MM.1S (cell line): ENCODE results near the gene SUPT20HL1.

Source experiments
- DNase-seq: peaks from one replicate; pipeline ENCODE4 v3.0.0-alpha.2; 2015
- H2AFZ ChIP-seq: fragments of 300-600 bp; sonication (generic); 2 replicates; pipeline ENCODE4 v1.6.0; 2016; ENCODE audit warnings: antibody characterized with exemption, low read length
- H3F3A ChIP-seq: fragments of 300-600 bp; sonication (generic); 2 replicates; pipeline ENCODE4 v1.6.1; 2016; ENCODE audit warnings: mild to moderate bottlenecking, antibody characterized with exemption, low read length, moderate library complexity, mixed read lengths; ENCODE audit not compliant: insufficient read depth
- H3K27ac ChIP-seq: fragments of 300-600 bp; sonication (generic); 2 replicates; pipeline ENCODE4 v1.5.1; 2016; ENCODE audit warnings: mild to moderate bottlenecking, low read length
- H3K27me3 ChIP-seq: fragments of 300-600 bp; sonication (generic); replicated peaks from 2 replicates; pipeline ENCODE4 v1.6.0; 2016; ENCODE audit warnings: low read length; ENCODE audit not compliant: insufficient read depth
- H3K36me3 ChIP-seq: fragments of 300-600 bp; sonication (generic); replicated peaks from 2 replicates; pipeline ENCODE4 v1.6.1; 2016; ENCODE audit warnings: mild to moderate bottlenecking, low read length, mixed read lengths; ENCODE audit not compliant: insufficient read depth
- H3K4me1 ChIP-seq: fragments of 300-600 bp; sonication (generic); 2 replicates; pipeline ENCODE4 v1.6.1; 2016; ENCODE audit warnings: low read length, mixed read lengths
- H3K4me2 ChIP-seq: fragments of 300-600 bp; sonication (generic); 2 replicates; pipeline ENCODE4 v1.6.0; 2016; ENCODE audit warnings: low read depth, low read length
- H3K4me3 ChIP-seq: fragments of 300-600 bp; sonication (generic); 2 replicates; pipeline ENCODE4 v1.5.1; 2016; ENCODE audit warnings: low read length, mixed read lengths
- H3K79me2 ChIP-seq: fragments of 300-600 bp; sonication (generic); 2 replicates; pipeline ENCODE4 v1.6.1; 2016; ENCODE audit warnings: mixed run types, low read length, mixed read lengths
- H3K9ac ChIP-seq: fragments of 300-600 bp; sonication (generic); 2 replicates; pipeline ENCODE4 v1.6.1; 2016; ENCODE audit warnings: low read length, mixed read lengths
- H3K9me2 ChIP-seq: fragments of 300-600 bp; sonication (generic); replicated peaks from 2 replicates; pipeline ENCODE4 v1.6.1; 2016; ENCODE audit warnings: mild to moderate bottlenecking, low read length, mixed read lengths; ENCODE audit not compliant: insufficient read depth
- H3K9me3 ChIP-seq: fragments of 300-600 bp; sonication (generic); replicated peaks from 2 replicates; pipeline ENCODE4 v1.6.1; 2016; ENCODE audit warnings: mild to moderate bottlenecking, low read length, mixed read lengths; ENCODE audit not compliant: insufficient read depth
- H4K20me1 ChIP-seq: fragments of 300-600 bp; sonication (generic); 2 replicates; pipeline ENCODE4 v1.6.1; 2016; ENCODE audit warnings: mild to moderate bottlenecking, low read length, moderate library complexity, mixed read lengths; ENCODE audit not compliant: insufficient read depth
- CTCF ChIP-seq: fragments of 300-600 bp; sonication (generic); IDR thresholded peaks from 2 replicates; pipeline ENCODE4 v1.5.1; 2016; ENCODE audit warnings: antibody characterized with exemption, low read length, mixed read lengths
- EZH2 ChIP-seq: fragments of 300-600 bp; sonication (generic); optimal IDR thresholded peaks from 2 replicates; pipeline ENCODE3; 2017; ENCODE audit warnings: low read depth, mild to moderate bottlenecking, antibody characterized with exemption, low read length, mixed read lengths
- EZH2phosphoT487 ChIP-seq: fragments of 300-600 bp; sonication (generic); IDR thresholded peaks from 2 replicates; pipeline ENCODE4 v1.6.1; 2018; ENCODE audit warnings: antibody characterized with exemption, low read length

The SUPT20HL1 gene

DNA sequence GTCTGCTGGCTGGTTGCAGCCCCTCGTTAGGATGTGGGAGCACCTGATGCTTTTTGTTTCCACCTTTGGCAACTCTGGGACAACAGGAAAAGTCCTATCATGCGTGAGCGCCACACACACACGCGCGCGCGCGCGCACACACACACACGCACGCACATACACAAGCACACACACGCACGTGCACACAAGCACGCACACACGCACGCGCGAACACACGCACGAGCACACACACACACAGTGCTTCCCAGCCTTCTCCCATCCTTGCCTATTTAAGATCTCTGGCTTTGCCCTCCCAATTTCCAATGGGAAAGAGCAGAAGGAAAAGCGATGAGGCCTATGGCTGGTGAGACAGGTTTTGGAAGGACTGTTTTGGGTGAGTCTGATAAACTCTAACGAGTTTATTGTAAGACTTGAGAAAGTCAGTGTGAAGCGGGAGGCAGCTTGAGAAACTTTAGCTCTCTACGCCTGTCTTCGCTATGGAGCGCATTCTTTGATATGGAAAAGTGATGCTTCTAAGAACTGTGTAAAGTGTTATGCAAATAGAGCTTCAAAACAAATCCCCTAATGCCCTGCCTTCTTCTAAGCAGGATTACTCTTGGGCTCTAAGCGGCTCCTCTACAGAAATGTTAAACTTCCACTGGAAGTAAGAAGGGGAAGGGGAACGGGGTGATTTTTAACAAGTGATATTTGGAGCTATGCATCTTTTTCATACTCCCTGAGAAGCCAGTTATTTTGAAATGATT, 11.8 kb downstream of the SUPT20HL1 start:
- no peak overlapping the region for H3K27ac ChIP-seq
- TF ChIP-seq EZH2phosphoT487 (no peak), CTCF (no peak), EZH2 (no peak)
- no peak for DNase-seq

DNA sequence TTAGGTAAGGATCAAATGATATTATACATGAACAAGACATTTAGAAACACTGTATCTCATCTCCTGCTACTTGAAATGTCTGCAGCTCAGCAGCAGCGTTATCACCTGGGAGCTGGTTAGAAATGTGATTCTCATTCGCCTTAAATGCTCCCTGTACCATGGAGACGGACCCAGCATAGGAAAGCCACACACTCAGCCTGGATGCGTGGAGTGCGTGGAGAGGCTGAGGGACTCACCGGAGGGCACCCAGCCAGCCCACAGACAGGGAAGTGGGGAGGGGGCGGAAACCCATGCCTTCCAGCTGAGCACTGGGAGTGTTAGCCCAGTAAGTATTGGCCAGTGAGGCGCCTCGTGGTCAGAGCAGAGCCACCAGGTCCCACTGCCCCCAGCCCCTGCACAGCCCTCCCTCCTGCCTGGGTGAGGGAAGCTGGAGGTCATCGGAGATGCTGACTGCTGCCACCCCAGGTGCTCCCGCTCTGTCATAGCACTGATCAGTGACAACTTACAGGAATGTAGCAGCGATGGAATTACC, 15.2 kb downstream of the SUPT20HL1 start:
- no peaks in the 10 kb centered on the region for H3K27me3 ChIP-seq
- H3F3A ChIP-seq = no peaks in the 10 kb centered on the region
- no peaks in the 10 kb centered on the region for H3K79me2 ChIP-seq
- H3K36me3 ChIP-seq = no peaks in the 10 kb centered on the region
- TF ChIP-seq CTCF = no peak
- no peak for TF ChIP-seq EZH2phosphoT487
- no peak for TF ChIP-seq EZH2
- H3K4me1 ChIP-seq = no peaks in the 10 kb centered on the region
- DNase-seq = no peak
- H3K9me3 ChIP-seq = no peaks in the 10 kb centered on the region
- H3K9me2 ChIP-seq = no peaks in the 10 kb centered on the region
- no peak overlapping the region for H3K27ac ChIP-seq
- H4K20me1 ChIP-seq = no peaks in the 10 kb centered on the region
- no peak overlapping the region for H3K4me2 ChIP-seq
- no peak overlapping the region for H3K9ac ChIP-seq
- no peak overlapping the region for H3K4me3 ChIP-seq
- no peak overlapping the region for H2AFZ ChIP-seq

More for the DNA sequence above, 11.8 kb downstream of the SUPT20HL1 start:
- Histone ChIP-seq H3K27me3 (no peaks in the 10 kb centered on the region), H3K4me1 (no peaks in the 10 kb centered on the region), H3K9me2 (no peaks in the 10 kb centered on the region), H3K4me3 (no peak overlapping the region), H3K36me3 (no peaks in the 10 kb centered on the region), H4K20me1 (no peaks in the 10 kb centered on the region), H3K4me2 (no peak overlapping the region), H3K9ac (no peak overlapping the region), H2AFZ (0 out of 2 replicates have a peak overlapping the region, but pooled peaks have one; percentile 51), H3K79me2 (no peaks in the 10 kb centered on the region), H3K9me3 (no peaks in the 10 kb centered on the region), H3F3A (no peaks in the 10 kb centered on the region)

- Histone ChIP-seq H3K27ac (no peak overlapping the region), H3K4me1 (no peaks in the 10 kb centered on the region)
- TF ChIP-seq EZH2 (no peak), CTCF (no peak), EZH2phosphoT487 (no peak)
Measured at GRCh38 chrX:24376403-24376802, 16.0 kb downstream of the SUPT20HL1 start.

More at GRCh38 chrX:24376403-24376802, 16.0 kb downstream of the SUPT20HL1 start:
- no peaks in the 10 kb centered on the region for H3K79me2 ChIP-seq
- H3K4me2 ChIP-seq = no peak overlapping the region
- no peaks in the 10 kb centered on the region for H3K9me3 ChIP-seq
- no peak overlapping the region for H2AFZ ChIP-seq
- H3K9me2 ChIP-seq = no peaks in the 10 kb centered on the region
- no peaks in the 10 kb centered on the region for H3K27me3 ChIP-seq
- no peak overlapping the region for H3K4me3 ChIP-seq
- H3K9ac ChIP-seq = no peak overlapping the region
- no peak for DNase-seq
- H4K20me1 ChIP-seq = no peaks in the 10 kb centered on the region
- H3K36me3 ChIP-seq = no peaks in the 10 kb centered on the region
- H3F3A ChIP-seq = no peaks in the 10 kb centered on the region
